HUDEP-2 (cell line): ENCODE results near the gene ALKBH3.
A peak's percentile ranks its signal among the peaks of the same experiment; 100 is the strongest.

Source experiments
- DNase-seq, 76 experiments: peaks; one replicate each; lab custom pipeline; 2025; ENCODE audit not compliant: unreplicated experiment in 76 of 76; lab: John Stamatoyannopoulos, UW

The ALKBH3 gene

GRCh38 chr11:43936076-43936475 lies 55.4 kb downstream of the ALKBH3 start:
- DNase-seq: peak in 11 of 76 experiments; percentile 2 to 33 (median 12)

- DNase-seq: no peak
These were observed 57.1 kb downstream of the ALKBH3 start for GRCh38 chr11:43937434-43938411.

GRCh38 chr11:43941257-43941994 lies 60.8 kb downstream of the ALKBH3 start:
- DNase-seq: no peak

DNA sequence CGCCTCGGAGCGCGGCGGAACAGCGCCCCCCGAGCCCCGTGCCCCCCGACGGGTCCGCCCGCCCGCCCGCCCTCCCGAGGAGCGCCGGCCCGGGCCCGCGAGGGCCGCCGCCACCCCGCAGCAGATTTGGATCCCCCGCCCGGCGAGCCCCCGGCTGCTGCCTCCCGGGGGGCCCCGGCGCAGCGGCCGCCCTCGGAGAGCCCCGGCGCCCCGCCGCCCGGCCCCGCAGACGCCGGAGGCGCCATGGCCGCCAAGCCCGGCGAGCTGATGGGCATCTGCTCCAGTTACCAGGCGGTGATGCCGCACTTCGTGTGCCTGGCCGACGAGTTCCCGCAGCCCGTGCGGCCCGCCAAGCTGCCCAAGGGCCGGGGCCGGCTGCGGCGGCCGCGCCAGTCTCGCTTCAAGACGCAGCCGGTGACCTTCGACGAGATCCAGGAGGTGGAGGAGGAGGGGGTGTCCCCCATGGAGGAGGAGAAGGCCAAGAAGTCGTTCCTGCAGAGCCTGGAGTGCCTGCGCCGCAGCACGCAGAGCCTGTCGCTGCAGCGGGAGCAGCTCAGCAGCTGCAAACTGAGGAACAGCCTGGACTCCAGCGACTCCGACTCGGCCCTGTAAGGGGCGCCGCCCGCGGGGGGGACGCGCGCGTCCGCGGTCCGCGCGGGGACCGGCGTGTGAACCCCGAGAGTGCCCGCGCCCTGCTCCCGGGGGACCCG lies 62.2 kb downstream of the ALKBH3 start:
- peak in 13 of 76 experiments; percentile 3 to 33 (median 14) for DNase-seq

DNA sequence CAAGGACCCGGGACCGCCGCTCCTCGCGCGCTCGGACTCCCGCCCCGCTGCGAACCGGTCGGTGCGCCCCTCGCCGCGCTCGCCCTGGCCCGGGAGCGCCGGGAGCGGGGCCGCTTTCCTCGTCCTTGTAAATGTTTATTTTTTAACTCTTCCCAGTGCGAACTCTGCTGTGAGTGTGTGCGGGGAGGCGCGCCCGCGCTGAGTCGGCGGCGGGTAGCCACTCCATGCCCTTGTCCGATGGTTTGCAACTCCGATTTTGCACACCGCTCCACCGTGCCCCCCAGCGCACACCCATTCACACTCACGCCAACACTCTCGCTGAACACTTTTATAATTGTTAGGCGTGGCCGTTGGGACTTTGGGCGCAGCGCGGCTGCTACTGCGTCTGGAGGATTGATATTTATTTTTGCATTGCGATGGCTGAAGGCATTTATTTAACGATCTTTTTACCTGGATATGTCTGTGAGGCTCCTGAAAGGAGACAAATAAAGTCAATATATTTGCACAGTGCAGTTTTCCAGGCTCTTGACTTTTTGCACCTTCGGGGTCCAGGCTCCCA lies 62.8 kb downstream of the ALKBH3 start:
- DNase-seq: peak in 1 of 76 experiments; percentile 7

- DNase-seq: peak in 4 of 76 experiments; percentile 15 to 35 (median 26)
These were observed 63.5 kb downstream of the ALKBH3 start for GRCh38 chr11:43943931-43944751.

- peak in 58 of 76 experiments; percentile 10 to 79 (median 52) for DNase-seq
These were observed 64.2 kb downstream of the ALKBH3 start for GRCh38 chr11:43944761-43945311.

GRCh38 chr11:43947003-43947500 lies 66.4 kb downstream of the ALKBH3 start:
- DNase-seq: peak in 40 of 76 experiments; percentile 6 to 70 (median 29)

DNA sequence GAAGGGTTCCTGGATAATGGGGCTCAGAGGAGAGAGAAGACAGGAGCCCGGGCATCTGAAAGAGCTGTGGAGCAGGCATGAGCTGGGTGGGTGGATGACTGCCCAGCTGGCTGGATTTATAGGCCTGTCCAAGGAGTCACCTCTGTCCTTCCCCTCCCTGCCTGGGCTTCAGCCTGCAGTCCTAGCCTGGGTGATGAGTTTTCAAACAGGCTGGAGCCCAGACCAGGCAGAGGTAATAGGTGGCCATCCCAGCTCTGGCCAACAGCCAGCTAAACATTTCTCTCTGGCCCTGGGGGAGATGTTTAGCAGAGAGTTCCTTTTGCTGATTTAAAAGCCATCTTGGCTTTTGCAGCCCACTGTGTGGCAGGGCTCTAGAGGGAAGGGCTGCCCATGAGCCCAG lies 67.2 kb downstream of the ALKBH3 start:
- DNase-seq: no peak

GRCh38 chr11:43948341-43949225 lies 68.0 kb downstream of the ALKBH3 start:
- no peak for DNase-seq

DNA sequence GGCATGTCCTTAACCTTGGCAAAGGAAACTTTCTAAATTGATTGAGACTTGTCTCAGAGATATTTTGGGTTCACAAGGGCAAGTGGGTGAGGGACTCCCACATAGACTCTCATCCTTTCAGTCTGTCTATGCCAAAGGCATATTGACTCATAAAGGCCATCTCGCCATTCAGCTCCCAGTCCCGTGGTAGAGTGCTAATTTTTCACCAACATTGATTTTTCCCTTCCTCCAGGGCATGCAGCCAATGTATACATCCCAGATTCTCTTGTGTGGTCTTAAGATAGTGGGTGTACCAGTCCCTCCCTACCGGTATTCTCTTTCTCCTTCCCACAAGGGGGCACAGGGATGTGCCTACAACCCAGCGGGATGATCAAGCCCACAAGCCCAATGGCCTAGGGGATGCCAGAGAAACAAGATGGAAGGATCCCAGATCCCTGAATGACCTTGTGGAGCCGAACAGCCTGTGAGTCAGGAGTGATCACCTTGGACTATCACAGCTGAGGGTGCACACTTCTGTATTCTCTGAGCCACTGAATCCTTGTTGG lies 69.8 kb downstream of the ALKBH3 start:
- DNase-seq: no peak

- DNase-seq: no peak
These were observed 70.6 kb downstream of the ALKBH3 start for GRCh38 chr11:43951231-43951630.

DNA sequence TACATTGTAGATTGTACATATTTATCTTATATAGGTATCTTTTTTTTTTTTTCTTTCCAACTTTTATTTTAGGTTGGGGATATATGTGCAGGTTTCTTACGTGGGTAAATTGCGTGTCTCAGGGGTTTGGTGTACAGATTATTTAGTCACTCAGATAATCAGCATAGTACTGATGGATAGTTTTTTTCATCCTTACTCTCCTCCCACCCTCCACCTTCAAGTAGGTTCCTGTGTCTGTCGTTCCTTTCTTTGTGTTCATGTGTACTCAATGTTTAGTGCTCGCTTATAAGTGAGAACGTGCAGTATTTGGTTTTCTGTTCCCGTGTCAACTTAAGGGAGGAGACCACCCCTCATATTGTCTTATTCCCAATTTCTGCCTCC lies 71.4 kb downstream of the ALKBH3 start:
- peak in 6 of 76 experiments; percentile 38 to 69 (median 61) for DNase-seq

DNA sequence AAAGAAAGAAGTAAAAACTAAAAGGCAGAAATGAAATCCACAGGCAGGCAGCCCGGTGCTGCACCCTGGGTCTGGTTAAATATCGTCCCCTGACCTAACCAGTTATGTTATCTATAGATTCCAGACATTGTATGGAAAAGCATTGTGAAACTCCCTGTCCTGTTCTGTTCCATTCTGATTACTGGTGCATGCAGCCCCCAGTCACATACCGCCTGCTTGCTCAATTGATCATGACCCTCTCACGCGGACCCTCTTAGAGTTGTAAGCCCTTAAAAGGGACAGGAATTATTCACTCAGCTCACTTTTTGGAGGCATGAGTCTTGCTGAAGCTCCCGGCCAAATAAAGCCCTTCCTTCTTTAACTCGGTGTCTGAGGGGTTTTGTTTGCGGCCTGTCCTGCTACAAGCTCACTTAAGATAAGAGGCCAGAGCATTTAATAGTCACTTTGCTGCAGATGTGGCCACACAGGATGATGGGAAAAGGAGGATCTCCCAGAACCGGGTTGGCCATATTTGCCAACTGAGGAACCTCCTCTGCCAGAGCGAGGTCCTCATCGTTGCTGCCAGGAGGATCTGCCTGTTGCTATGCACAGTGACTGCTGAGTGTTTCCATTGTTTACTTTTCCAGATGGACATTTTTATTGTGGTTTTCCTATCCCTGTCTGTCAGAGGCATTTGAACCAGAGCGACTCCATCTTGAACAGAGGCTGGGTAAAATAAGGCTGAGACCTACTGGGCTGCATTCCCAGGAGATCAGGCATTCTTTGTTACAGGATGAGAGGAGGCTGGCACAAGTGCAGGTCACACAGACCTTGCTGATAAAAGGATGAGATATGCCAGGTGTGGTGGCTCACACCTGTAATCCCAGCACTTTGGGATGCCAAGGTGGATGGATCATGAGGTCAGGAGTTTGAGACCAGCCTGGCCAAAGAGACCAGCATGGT lies 72.0 kb downstream of the ALKBH3 start:
- peak in 37 of 76 experiments; percentile 4 to 79 (median 35) for DNase-seq

- peak in 2 of 76 experiments; percentile 12 to 17 for DNase-seq
These were observed 72.9 kb downstream of the ALKBH3 start for GRCh38 chr11:43953521-43953920.

GRCh38 chr11:43954241-43954640 lies 73.6 kb downstream of the ALKBH3 start:
- no peak for DNase-seq
